HG02870 (cell line): ENCODE data around the gene KCP.

Experiments used
- ATAC-seq: cut with Tn5 transposase; IDR thresholded peaks from one replicate; pipeline ENCODE4 v1.9.1; 2021; ENCODE audit warnings: mild to moderate bottlenecking, moderate library complexity; ENCODE audit not compliant: unreplicated experiment

Gene KCP

DNA sequence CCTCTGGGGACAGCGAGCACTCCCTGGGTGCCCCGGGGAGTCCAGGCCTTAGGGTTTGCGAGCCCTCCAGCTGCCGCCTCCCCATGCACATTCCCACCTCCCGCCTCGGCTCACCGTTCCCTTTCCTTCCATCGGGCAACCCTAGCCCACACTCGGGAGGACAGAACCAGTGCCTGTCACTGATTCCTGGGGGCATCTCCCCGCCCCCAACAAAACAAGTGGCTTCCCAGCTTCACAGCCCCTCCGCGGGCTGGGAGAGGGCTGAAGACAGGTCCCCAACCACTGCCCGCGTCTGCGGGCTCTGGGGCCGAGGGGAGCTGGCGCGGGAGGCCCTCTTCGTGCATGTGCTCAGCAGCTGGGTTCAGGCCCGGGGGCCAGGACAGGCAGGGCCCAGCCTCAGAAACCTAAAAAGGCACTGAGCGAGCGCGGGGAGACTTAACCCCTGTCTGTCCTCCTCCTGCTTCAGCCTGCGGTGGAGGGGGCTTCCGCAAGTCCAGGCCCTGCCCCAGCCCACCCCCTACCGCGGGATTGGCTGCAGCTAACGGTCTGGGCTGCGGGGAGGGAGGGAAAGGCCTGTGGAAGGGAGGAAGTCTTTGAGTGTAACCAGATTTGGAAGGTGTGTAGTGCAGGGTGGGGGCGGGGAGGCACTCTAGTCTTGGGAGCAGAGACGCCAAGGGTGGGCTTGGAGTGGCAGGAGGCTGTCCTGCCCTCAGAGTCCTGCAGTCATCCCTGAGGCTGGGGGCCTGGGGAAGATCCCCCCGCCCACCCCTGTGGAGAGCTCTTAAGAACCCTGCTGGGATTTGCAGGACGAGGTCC, 79.1 kb downstream of the KCP start:
- no peak for ATAC-seq

DNA sequence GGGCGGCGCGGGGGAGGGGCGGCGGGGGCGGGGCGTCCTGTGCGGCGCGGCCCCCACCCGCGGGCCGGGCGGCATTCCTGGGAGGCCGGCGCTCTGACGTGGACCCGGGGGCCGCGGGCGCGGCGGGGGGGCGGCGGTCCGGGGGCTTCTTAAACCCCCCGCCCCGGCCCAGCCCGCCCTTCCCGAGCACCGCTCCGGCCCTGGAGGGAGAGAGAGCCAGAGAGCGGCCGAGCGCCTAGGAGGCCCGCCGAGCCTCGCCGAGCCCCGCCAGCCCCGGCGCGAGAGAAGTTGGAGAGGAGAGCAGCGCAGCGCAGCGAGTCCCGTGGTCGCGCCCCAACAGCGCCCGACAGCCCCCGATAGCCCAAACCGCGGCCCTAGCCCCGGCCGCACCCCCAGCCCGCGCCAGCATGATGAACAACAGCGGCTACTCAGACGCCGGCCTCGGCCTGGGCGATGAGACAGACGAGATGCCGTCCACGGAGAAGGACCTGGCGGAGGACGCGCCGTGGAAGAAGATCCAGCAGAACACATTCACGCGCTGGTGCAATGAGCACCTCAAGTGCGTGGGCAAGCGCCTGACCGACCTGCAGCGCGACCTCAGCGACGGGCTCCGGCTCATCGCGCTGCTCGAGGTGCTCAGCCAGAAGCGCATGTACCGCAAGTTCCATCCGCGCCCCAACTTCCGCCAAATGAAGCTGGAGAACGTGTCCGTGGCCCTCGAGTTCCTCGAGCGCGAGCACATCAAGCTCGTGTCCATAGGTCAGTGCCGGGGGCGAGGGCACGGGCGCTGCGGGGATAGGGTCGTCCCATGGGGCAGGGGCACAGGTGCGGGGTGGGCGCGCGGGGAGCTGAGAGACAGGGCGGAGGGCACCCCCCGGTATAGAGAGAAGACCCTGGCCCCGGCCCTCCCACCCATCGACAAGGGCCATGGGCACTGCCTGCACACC, 80.0 kb downstream of the KCP start, which contains the start of gene FLNC:
FLNC (plus strand) TSS at position 176 of the 947 bp plus-strand sequence; CDS start at position 408, 232 bp downstream.
- ATAC-seq, result no peak

DNA sequence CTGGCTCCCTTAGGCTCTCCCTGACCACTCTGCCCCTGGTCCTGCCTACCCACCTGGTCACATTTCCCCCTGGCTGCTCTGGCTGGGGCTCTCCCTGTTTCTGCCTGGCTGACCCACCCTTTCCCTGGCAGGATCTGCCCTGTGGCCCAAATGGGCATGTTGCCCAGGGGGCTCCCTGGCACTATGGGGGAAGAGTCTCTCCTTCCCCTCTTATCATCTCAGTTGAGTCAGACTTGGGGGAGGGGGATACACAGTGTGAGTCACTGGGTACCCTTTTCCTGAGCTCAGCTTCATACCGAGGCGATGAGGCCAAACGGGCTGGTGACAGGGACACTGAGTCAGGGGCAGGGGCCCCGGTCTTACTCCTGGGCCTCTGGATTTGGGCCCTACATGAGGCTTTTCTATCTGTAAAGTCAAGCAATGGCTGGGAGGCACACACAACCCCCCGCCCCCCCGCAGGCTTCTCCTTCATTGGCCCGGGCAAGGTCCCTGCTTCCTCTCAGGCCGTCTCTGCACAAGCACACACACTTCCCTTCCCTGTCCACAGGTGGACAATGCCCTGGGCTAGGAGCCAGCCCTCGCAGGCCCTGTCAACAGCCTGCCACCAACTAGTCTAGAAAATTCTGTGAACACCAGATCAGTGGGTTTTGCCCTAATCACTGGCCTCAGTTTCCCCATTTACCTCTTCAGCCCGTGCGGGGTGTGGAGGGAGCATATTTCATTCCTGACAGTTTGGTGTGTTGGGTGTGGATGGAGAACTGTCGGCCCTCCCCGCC, 80.9 kb downstream of the KCP start:
- ATAC-seq, result no peak

DNA sequence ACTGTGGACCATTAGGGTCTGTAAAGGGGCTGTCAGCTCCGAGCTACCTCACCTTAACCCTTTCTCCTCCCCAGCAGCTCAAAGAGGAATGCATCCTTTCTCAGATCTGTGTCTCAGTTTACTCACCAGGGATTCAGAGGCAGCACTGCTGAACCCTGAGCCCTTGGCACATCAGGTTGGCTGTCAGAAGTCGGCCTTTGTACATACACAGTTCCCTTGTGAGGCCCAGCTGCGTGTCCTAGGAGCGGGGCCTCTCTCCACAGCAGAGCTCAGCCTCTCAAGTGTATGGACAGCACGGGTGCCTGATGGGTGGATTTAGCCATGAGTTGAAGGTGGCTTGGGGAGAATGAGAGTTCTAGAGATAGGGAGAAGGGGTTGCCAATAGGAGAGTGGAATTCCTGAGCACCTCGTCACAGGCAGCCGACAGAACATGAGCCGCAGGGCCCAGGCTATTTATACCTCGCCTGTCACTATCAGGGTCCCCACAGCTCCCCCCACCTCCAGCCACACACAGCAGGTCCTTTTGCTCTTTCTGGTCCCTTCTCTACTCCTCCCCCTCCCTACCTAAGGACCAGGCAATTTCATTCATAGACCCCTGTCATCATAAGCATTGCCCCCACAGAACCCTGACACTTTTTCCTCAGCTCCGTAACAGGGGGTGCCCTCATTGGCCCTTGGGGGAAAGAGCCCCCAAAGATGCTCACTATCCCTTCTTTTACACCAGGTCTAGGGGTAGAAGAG, 82.4 kb downstream of the KCP start:
- no peak for ATAC-seq

DNA sequence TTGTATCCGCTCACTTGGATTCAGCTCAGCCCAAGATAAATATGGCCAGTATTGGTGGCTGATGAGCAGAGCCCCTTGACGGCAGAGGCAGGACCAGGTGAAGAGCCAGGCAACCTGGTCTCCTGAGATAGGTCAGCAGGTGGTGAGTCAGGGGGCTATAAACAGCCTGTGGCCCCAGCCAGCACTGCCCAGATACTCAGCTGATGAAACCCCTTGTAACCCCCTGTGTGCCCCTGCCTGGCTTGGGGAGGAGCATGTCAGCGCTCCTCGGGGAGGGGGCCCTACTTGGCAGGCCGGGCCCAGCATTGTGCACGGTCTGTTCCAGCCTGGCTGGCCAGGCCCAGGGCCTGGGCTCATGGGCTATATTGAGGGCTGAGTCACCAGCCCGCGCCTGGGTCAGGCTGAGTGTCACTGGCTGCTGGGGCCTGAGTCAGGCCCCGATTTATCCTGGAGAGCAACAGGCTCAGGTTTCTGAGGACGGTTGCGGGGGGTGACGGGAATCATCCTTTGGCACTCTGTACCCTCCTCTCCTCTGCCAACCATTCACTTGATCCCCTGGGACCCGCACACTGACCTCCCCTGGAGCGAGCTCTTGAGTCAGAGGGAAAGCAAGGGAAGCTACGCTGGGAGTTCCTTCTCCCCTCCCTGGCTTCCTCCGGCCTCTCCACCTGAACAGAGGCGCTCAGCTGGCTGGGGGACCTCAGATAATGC, 83.1 kb downstream of the KCP start:
- ATAC-seq, result no peak

DNA sequence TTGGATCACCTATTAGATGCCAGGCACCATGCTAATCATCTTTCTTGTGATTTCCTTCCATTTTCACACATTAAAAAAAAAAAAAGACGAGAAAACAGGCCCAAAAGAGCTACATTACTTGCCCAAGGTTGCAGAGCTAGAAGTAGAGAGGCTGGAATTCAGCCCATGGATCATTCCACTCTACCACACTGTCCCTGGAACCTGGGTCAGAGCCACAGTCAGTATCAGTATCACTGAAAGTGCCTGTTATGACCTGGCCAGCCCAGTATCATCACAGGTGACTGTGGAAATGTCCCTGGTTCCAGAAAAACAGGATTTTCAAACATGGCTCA, 83.6 kb downstream of the KCP start:
- no peak for ATAC-seq
